PC-3 (cell line): ENCODE measurements around the gene AGPS.
"Not testable (repeated sequence)": the region's sequence is repeated elsewhere in the genome, so short reads cannot be mapped to it uniquely, and the experiment has no call there.

Source experiments
- EZH2 ChIP-seq: fragments of 300-600 bp; sonication (generic); IDR thresholded peaks from one replicate; pipeline ENCODE4 v1.6.1; 2017; ENCODE audit warnings: antibody characterized with exemption, mild to moderate bottlenecking, low read length; ENCODE audit not compliant: unreplicated experiment
- EZH2phosphoT487 ChIP-seq: fragments of 300-600 bp; sonication (generic); IDR thresholded peaks from 2 replicates; pipeline ENCODE4 v1.6.1; 2018; ENCODE audit warnings: mild to moderate bottlenecking, antibody characterized with exemption, low read length, borderline replicate concordance
- TF ChIP-seq, protein P1 (sequence below): fragments of 300-600 bp; sonication (generic); conservative IDR thresholded peaks from 2 replicates; pipeline ENCODE4 v1.5.1; 2017; ENCODE audit warnings: antibody characterized with exemption, low read depth, mild to moderate bottlenecking, low read length

DNA sequence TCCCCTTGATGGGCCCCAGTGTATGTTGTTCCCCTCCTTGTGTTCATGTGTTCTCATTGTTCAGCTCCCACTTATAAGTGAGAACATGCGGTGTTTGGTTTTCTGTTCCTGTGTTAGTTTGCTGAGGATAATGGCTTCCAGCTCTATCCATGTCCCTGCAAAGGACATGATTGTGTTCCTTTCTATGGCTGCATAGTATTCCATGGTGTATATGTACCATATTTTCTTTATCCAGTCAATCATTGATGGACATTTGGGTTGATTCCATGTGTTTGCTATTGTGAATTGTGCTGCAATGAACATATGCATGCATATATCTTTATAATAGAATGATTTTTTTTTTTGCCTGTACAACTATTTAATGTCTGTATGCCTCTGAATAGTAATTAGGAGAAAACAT lies 31.5 kb downstream of the AGPS start:
- TF ChIP-seq, protein P1, sequence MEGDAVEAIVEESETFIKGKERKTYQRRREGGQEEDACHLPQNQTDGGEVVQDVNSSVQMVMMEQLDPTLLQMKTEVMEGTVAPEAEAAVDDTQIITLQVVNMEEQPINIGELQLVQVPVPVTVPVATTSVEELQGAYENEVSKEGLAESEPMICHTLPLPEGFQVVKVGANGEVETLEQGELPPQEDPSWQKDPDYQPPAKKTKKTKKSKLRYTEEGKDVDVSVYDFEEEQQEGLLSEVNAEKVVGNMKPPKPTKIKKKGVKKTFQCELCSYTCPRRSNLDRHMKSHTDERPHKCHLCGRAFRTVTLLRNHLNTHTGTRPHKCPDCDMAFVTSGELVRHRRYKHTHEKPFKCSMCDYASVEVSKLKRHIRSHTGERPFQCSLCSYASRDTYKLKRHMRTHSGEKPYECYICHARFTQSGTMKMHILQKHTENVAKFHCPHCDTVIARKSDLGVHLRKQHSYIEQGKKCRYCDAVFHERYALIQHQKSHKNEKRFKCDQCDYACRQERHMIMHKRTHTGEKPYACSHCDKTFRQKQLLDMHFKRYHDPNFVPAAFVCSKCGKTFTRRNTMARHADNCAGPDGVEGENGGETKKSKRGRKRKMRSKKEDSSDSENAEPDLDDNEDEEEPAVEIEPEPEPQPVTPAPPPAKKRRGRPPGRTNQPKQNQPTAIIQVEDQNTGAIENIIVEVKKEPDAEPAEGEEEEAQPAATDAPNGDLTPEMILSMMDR = not testable (repeated sequence)
- TF ChIP-seq EZH2, EZH2phosphoT487: not testable (repeated sequence)
